T-helper 2 cell treated with Interferon-gamma antibody and Interleukin-4, amounts not matched to agents 5 μg/mL and 100 μg/mL, for 36 hours (primary cell): ENCODE data around the gene GAR1.
"Not testable (repeated sequence)": the region's sequence is repeated elsewhere in the genome, so short reads cannot be mapped to it uniquely, and the experiment has no call there.

Experiments
- DNase-seq: peaks from one replicate; pipeline ENCODE4 v3.0.0; 2021; ENCODE audit warnings: low spot score
- H3K27ac Mint-ChIP-seq: one replicate; pipeline ENCODE4 v1.8.0; 2021; ENCODE audit warnings: mild to moderate bottlenecking, mixed read lengths
- H3K27me3 Mint-ChIP-seq: one replicate; pipeline ENCODE4 v1.8.0; 2021; ENCODE audit warnings: low read depth, mixed read lengths
- H3K36me3 Mint-ChIP-seq: one replicate; pipeline ENCODE4 v1.8.0; 2021; ENCODE audit warnings: low read depth, mixed read lengths
- H3K4me1 Mint-ChIP-seq: one replicate; pipeline ENCODE4 v1.8.0; 2021; ENCODE audit warnings: low read depth, mixed read lengths
- H3K4me3 Mint-ChIP-seq: one replicate; pipeline ENCODE4 v1.8.0; 2022; ENCODE audit warnings: mild to moderate bottlenecking, moderate library complexity, mixed read lengths
- H3K9me3 Mint-ChIP-seq: one replicate; pipeline ENCODE4 v1.8.0; 2021; ENCODE audit warnings: mixed read lengths

GAR1 gene

GRCh38 chr4:109815151-109816081, at the start of gene GAR1:
Gene GAR1 (plus strand): TSS chr4:109815762. CDS start chr4:109816165, 403 bp downstream.
- Mint-ChIP-seq H3K9me3 (no peaks in the 10 kb centered on the region), H3K4me1 (peaks cover 48% of the 10 kb centered on the region), H3K36me3 (peaks cover 40% of the 10 kb centered on the region), H3K27ac (peak within 1 kb of the TSS; percentile 98), H3K4me3 (peak within 1 kb of the TSS; percentile 97), H3K27me3 (no peaks in the 10 kb centered on the region)
- peak; percentile 92 for DNase-seq

- not testable (repeated sequence) for H3K27ac Mint-ChIP-seq, H3K4me1 Mint-ChIP-seq, H3K4me3 Mint-ChIP-seq, H3K9me3 Mint-ChIP-seq, H3K36me3 Mint-ChIP-seq, DNase-seq
- peaks cover 28% of the 10 kb centered on the region for H3K27me3 Mint-ChIP-seq
Measured at GRCh38 chr4:109782092-109782491, 33.5 kb upstream of the GAR1 start.

- H3K4me1 Mint-ChIP-seq = no peaks in the 10 kb centered on the region
- DNase-seq = no peak
- H3K27ac Mint-ChIP-seq = no peak overlapping the region
- no peak overlapping the region for H3K4me3 Mint-ChIP-seq
- no peaks in the 10 kb centered on the region for H3K36me3 Mint-ChIP-seq
- H3K9me3 Mint-ChIP-seq = no peaks in the 10 kb centered on the region
- peaks cover 45% of the 10 kb centered on the region for H3K27me3 Mint-ChIP-seq
Measured at GRCh38 chr4:109786846-109787245, 28.7 kb upstream of the GAR1 start.

GRCh38 chr4:109787807-109788206, 27.8 kb upstream of the GAR1 start:
- DNase-seq = no peak
- H3K4me3 Mint-ChIP-seq = no peak overlapping the region
- H3K27ac Mint-ChIP-seq = no peak overlapping the region
- peaks cover 44% of the 10 kb centered on the region for H3K27me3 Mint-ChIP-seq
- H3K36me3 Mint-ChIP-seq = no peaks in the 10 kb centered on the region
- H3K4me1 Mint-ChIP-seq = no peaks in the 10 kb centered on the region
- no peaks in the 10 kb centered on the region for H3K9me3 Mint-ChIP-seq

- Mint-ChIP-seq H3K27ac (no peak overlapping the region), H3K36me3 (no peaks in the 10 kb centered on the region), H3K4me1 (no peaks in the 10 kb centered on the region), H3K9me3 (peaks cover 29% of the 10 kb centered on the region), H3K4me3 (no peak overlapping the region), H3K27me3 (peaks cover 31% of the 10 kb centered on the region)
- DNase-seq = no peak
Measured at GRCh38 chr4:109795059-109795458, 20.5 kb upstream of the GAR1 start.

GRCh38 chr4:109798866-109799265, 16.7 kb upstream of the GAR1 start:
- H3K27ac Mint-ChIP-seq = no peak overlapping the region
- peaks cover 15% of the 10 kb centered on the region for H3K27me3 Mint-ChIP-seq
- H3K9me3 Mint-ChIP-seq = peaks cover 28% of the 10 kb centered on the region
- no peaks in the 10 kb centered on the region for H3K36me3 Mint-ChIP-seq
- no peak for DNase-seq
- no peak overlapping the region for H3K4me3 Mint-ChIP-seq
- H3K4me1 Mint-ChIP-seq = no peaks in the 10 kb centered on the region

- Mint-ChIP-seq H3K27me3 (peaks cover 12% of the 10 kb centered on the region), H3K27ac (no peak overlapping the region), H3K4me1 (no peaks in the 10 kb centered on the region), H3K4me3 (no peak overlapping the region), H3K9me3 (peaks cover 13% of the 10 kb centered on the region), H3K36me3 (no peaks in the 10 kb centered on the region)
- no peak for DNase-seq
Measured at GRCh38 chr4:109801099-109801789, 14.3 kb upstream of the GAR1 start.

GRCh38 chr4:109801895-109802319, 13.7 kb upstream of the GAR1 start, which contains the start of gene CFI:
Gene CFI (minus strand): TSS chr4:109801999. CDS start chr4:109801971, 28 bp downstream.
- DNase-seq = no peak
- Mint-ChIP-seq H3K36me3 (no peaks in the 10 kb centered on the region), H3K27ac (no peak within 1 kb of the TSS), H3K27me3 (peaks cover 12% of the 10 kb centered on the region), H3K9me3 (peaks cover 9% of the 10 kb centered on the region), H3K4me1 (no peaks in the 10 kb centered on the region), H3K4me3 (no peak within 1 kb of the TSS)

- H3K27ac Mint-ChIP-seq = no peak overlapping the region
- no peaks in the 10 kb centered on the region for H3K36me3 Mint-ChIP-seq
- H3K27me3 Mint-ChIP-seq = no peaks in the 10 kb centered on the region
- no peak overlapping the region for H3K4me3 Mint-ChIP-seq
- no peaks in the 10 kb centered on the region for H3K4me1 Mint-ChIP-seq
- no peak for DNase-seq
- no peaks in the 10 kb centered on the region for H3K9me3 Mint-ChIP-seq
Measured at GRCh38 chr4:109803924-109804571, 11.5 kb upstream of the GAR1 start.

GRCh38 chr4:109809655-109810054, 5.9 kb upstream of the GAR1 start:
- Mint-ChIP-seq H3K27ac (no peak overlapping the region), H3K27me3 (no peaks in the 10 kb centered on the region), H3K4me1 (peaks cover 12% of the 10 kb centered on the region), H3K36me3 (no peaks in the 10 kb centered on the region), H3K4me3 (no peak overlapping the region), H3K9me3 (no peaks in the 10 kb centered on the region)
- DNase-seq = no peak

GRCh38 chr4:109810552-109811387, 4.8 kb upstream of the GAR1 start:
- no peaks in the 10 kb centered on the region for H3K27me3 Mint-ChIP-seq
- no peak overlapping the region for H3K27ac Mint-ChIP-seq
- H3K4me3 Mint-ChIP-seq = no peak overlapping the region
- peaks cover 3% of the 10 kb centered on the region for H3K36me3 Mint-ChIP-seq
- H3K4me1 Mint-ChIP-seq = peaks cover 15% of the 10 kb centered on the region
- no peaks in the 10 kb centered on the region for H3K9me3 Mint-ChIP-seq
- DNase-seq = no peak

- Mint-ChIP-seq H3K4me3 (no peak overlapping the region), H3K9me3 (no peaks in the 10 kb centered on the region), H3K4me1 (peaks cover 24% of the 10 kb centered on the region), H3K27me3 (no peaks in the 10 kb centered on the region), H3K36me3 (peaks cover 9% of the 10 kb centered on the region), H3K27ac (no peak overlapping the region)
- no peak for DNase-seq
Measured at GRCh38 chr4:109811707-109812106, 3.9 kb upstream of the GAR1 start.

GRCh38 chr4:109816082-109816442, 500 bp downstream of the GAR1 start:
- Mint-ChIP-seq H3K36me3 (peaks cover 45% of the 10 kb centered on the region), H3K4me1 (peaks cover 52% of the 10 kb centered on the region)

More at GRCh38 chr4:109816082-109816442, 500 bp downstream of the GAR1 start:
- DNase-seq = peak; percentile 44
- peak overlapping the region; percentile 97 for H3K4me3 Mint-ChIP-seq
- H3K27ac Mint-ChIP-seq = peak overlapping the region; percentile 98
- H3K27me3 Mint-ChIP-seq = no peaks in the 10 kb centered on the region
- no peaks in the 10 kb centered on the region for H3K9me3 Mint-ChIP-seq
